CD8-positive, alpha-beta memory T cell (primary cell): ENCODE data around the gene FGF4. TPM values are rescaled to one million over a fixed set of nuclear protein-coding genes. Genes with fewer than 3 reads are reported as not detected.

Source experiments
- CTCF ChIA-PET: fragments of 350-600 bp; sonication (Branson Sonifier 250); formaldehyde crosslinking; loops from one replicate; lab custom pipeline; 2021; ENCODE audit warnings: antibody characterized with exemption; lab: Charles Lee
- POLR2A ChIA-PET: fragments of 350-600 bp; sonication (Branson Sonifier 250); formaldehyde crosslinking; loops from one replicate; lab custom pipeline; 2021; ENCODE audit warnings: antibody characterized with exemption; lab: Charles Lee
- DNase-seq, 5 donors: peaks; one replicate each; pipeline versions ENCODE4 v3.0.0 to v3.0.0-alpha.2; 2020 to 2022; ENCODE audit warnings: mixed read lengths in 1 of 5
- H3K27ac ChIP-seq: one replicate; pipeline ENCODE4 v1.7.0; 2013; ENCODE audit warnings: low read depth, mild to moderate bottlenecking, low read length, moderate library complexity
- H3K27me3 ChIP-seq: 2 replicates; pipeline ENCODE4 v1.7.0; 2013; ENCODE audit warnings: low read length, mild to moderate bottlenecking; ENCODE audit not compliant: insufficient read depth, poor library complexity, severe bottlenecking
- H3K36me3 ChIP-seq: 2 replicates; pipeline ENCODE4 v1.7.0; 2013; ENCODE audit warnings: mild to moderate bottlenecking, low read length, moderate library complexity; ENCODE audit not compliant: insufficient read depth
- H3K4me1 ChIP-seq: 2 replicates; pipeline ENCODE4 v1.7.0; 2013; ENCODE audit warnings: mild to moderate bottlenecking, low read length, moderate library complexity; ENCODE audit not compliant: insufficient read depth
- H3K4me3 ChIP-seq: 2 replicates; pipeline ENCODE4 v1.7.0; 2013; ENCODE audit warnings: mild to moderate bottlenecking, low read length
- H3K9me3 ChIP-seq: 2 replicates; pipeline ENCODE4 v1.7.0; 2013; ENCODE audit warnings: mild to moderate bottlenecking, low read length
- H3K27ac Mint-ChIP-seq, 8 donors: one replicate each; pipeline ENCODE4 v1.8.0; 2020 to 2021; ENCODE audit warnings: mixed read lengths in 8 of 8, mild to moderate bottlenecking in 6 of 8, inconsistent platforms in 3 of 8, moderate library complexity in 3 of 8
- H3K27me3 Mint-ChIP-seq, 2 donors: one replicate each; pipeline ENCODE4 v1.8.0; 2020 to 2021; ENCODE audit warnings: mixed read lengths in 2 of 2, mild to moderate bottlenecking in 1 of 2, moderate library complexity in 1 of 2
- H3K36me3 Mint-ChIP-seq, 3 donors: one replicate each; pipeline ENCODE4 v1.8.0; 2020 to 2021; ENCODE audit warnings: mixed read lengths in 3 of 3, inconsistent platforms in 1 of 3, mild to moderate bottlenecking in 1 of 3
- H3K4me1 Mint-ChIP-seq, 3 donors: one replicate each; pipeline ENCODE4 v1.8.0; 2020 to 2021; ENCODE audit warnings: mixed read lengths in 3 of 3, inconsistent platforms in 1 of 3, mild to moderate bottlenecking in 1 of 3
- H3K4me3 Mint-ChIP-seq, 7 donors: one replicate each; pipeline ENCODE4 v1.8.0; 2020 to 2021; ENCODE audit warnings: mixed read lengths in 7 of 7, mild to moderate bottlenecking in 6 of 7, moderate library complexity in 4 of 7, inconsistent platforms in 2 of 7
- H3K9me3 Mint-ChIP-seq, 5 donors: one replicate each; pipeline ENCODE4 v1.8.0; 2020 to 2022; ENCODE audit warnings: mixed read lengths in 5 of 5, mild to moderate bottlenecking in 3 of 5, moderate library complexity in 2 of 5, inconsistent platforms in 1 of 5
- polyA plus RNA-seq: library from polyadenylated mRNA; unstranded; fragments of 300-500 nt; fragmentation: Illumina TruSeq; gene quantifications from one replicate; pipeline ENCODE4 v1.2.3, GENCODE V29; 2021
- total RNA-seq, 2 experiments: library from RNA; stranded (reverse); gene quantifications; one replicate each; pipeline ENCODE4 v1.2.3, GENCODE V29; 2021

FGF4 gene
- total and polyA plus RNA-seq, 3 experiments from 2014 or later, result not detected

DNA sequence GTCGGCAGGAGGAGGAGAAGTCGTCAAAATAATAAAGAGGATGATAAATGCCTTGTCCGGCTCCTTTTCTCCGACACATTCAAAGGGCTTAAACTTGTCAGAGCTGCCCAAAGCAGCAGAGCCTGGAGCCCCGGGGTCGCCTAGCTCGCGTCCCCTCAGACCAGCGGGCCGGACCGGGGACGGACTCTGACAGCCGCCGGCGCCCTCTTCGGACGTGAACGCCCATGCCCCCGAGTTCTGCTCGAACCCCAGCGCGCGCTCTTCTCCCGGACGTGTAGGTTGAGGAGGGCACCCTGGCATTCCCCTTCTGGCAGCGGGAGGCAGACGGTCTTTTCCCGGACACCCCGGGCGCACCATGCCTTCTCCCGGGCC is 43.1 kb upstream of the FGF4 start:
- ChIA-PET CTCF (no interaction called here), POLR2A (no interaction called here)
- H3K4me1 Mint-ChIP-seq, result no peaks in the 10 kb centered on the region
- peaks cover 24 to 43% of the 10 kb centered on the region in 2 donors for H3K27me3 Mint-ChIP-seq
- DNase-seq, result no peak
- H3K27me3 ChIP-seq, result peaks cover 6% of the 10 kb centered on the region
- no peak overlapping the region for H3K27ac ChIP-seq
- H3K36me3 Mint-ChIP-seq, result no peaks in the 10 kb centered on the region
- H3K4me3 Mint-ChIP-seq, result no peak overlapping the region
- no peak overlapping the region for H3K27ac Mint-ChIP-seq
- H3K4me1 ChIP-seq, result no peaks in the 10 kb centered on the region
- H3K36me3 ChIP-seq, result no peaks in the 10 kb centered on the region
- no peak overlapping the region for H3K4me3 ChIP-seq
- H3K9me3 ChIP-seq, result no peaks in the 10 kb centered on the region
- no peaks in the 10 kb centered on the region for H3K9me3 Mint-ChIP-seq

DNA sequence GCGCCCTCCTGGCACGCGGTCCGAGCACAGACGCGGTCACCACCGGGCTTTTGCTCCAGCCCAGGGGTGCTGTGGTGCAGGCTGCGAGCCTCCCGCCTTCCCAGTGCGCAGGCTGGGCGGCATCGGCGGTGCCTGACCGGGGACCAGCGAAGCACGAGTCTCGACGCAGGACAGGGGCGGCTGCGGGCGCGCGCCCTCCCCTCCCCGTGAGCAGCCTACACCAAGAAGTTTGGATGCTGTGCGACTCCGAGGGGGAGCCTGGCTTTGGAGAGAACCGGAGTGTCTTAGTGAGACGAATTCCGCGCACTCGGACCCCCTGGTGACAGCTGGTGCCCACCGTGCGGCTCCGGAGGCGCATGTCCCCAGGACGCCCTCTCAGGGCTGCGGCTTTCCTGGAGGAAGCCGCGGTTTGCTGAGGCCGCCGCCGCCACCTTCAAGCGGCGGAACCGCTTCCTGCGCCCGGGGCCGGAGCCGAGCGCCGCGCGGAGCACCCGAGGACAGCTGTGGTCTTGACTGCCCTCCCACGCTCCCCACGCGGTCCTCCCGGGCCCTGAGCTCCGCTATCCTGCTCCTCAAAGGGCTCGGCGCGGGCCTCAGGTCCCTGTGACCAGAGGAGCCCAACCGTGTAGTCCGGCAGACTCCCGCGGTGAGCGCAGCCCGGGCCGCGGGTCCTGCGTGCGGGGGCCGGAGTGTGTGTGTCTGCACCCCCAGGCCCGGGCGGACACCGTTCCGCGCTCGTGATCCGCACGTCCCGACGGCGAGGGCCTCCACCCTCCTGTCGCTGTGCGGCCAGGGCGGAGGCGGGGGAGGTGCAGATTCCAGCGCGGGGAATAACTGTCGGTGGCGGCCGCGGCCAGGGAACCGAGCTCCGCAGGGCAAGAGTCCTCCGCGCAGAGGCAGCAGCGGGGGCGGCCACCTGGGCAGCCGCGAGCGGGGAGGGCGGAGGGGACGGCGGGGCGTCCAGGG is 42.4 kb upstream of the FGF4 start:
- DNase-seq, result no peak
- H3K27me3 Mint-ChIP-seq, result peaks cover 22 to 40% of the 10 kb centered on the region in 2 donors
- Histone ChIP-seq H3K36me3 (no peaks in the 10 kb centered on the region), H3K9me3 (no peaks in the 10 kb centered on the region), H3K27ac (no peak overlapping the region), H3K4me1 (no peaks in the 10 kb centered on the region), H3K4me3 (no peak overlapping the region), H3K27me3 (peaks cover 6% of the 10 kb centered on the region)
- no peaks in the 10 kb centered on the region for H3K9me3 Mint-ChIP-seq
- ChIA-PET CTCF (no interaction called here), POLR2A (no interaction called here)
- no peaks in the 10 kb centered on the region for H3K36me3 Mint-ChIP-seq
- H3K4me3 Mint-ChIP-seq, result no peak overlapping the region
- H3K27ac Mint-ChIP-seq, result no peak overlapping the region
- no peaks in the 10 kb centered on the region for H3K4me1 Mint-ChIP-seq

DNA sequence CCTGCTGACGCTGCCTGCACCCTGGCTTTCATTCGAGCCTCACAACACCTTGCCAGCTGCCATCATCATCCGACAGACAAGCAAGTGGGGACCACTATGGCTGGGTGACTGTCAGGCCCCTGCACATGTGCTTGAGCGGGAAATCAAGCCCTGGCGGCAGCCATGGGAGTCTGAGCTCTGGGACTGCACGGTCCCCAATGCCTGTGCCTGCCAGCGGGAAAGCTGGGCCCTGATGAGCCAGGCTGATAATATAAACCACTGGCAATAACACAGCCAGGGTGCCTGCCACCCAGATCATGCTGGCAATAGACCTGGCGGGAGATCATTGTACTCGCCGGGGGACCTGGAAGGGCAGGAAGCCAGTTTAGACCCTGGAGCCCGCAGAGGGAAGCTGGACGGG is 41.5 kb upstream of the FGF4 start:
- no peaks in the 10 kb centered on the region for H3K36me3 ChIP-seq
- ChIA-PET CTCF (no interaction called here), POLR2A (no interaction called here)
- no peaks in the 10 kb centered on the region for H3K4me1 ChIP-seq
- no peak overlapping the region for H3K27ac ChIP-seq
- no peak for DNase-seq
- no peak overlapping the region for H3K4me3 ChIP-seq
- H3K4me1 Mint-ChIP-seq, result no peaks in the 10 kb centered on the region
- H3K4me3 Mint-ChIP-seq, result no peak overlapping the region
- H3K36me3 Mint-ChIP-seq, result no peaks in the 10 kb centered on the region
- H3K9me3 ChIP-seq, result no peaks in the 10 kb centered on the region
- H3K27me3 Mint-ChIP-seq, result peaks cover 18 to 36% of the 10 kb centered on the region in 2 donors
- no peaks in the 10 kb centered on the region for H3K9me3 Mint-ChIP-seq
- peaks cover 6% of the 10 kb centered on the region for H3K27me3 ChIP-seq
- no peak overlapping the region for H3K27ac Mint-ChIP-seq

DNA sequence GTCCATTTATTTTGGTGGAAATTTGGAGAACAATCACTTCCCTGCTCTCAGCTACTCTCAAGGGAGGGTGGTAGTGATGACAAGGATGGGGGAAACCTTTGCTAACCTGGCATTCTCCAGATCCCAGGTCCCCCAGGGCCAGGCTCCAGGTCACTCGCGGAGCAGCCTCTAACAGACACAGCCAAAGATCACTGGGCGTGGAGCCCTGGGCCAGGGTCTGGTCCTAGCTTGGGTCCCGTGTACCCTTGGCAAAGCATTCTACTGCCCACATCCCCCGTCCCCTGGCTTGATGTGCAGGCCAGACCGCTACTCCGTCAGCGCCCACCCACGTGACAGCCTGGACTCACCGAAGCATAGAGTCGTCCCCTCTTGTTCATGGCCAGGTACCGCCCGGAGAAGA is 40.8 kb upstream of the FGF4 start:
- no peaks in the 10 kb centered on the region for H3K4me1 ChIP-seq
- ChIA-PET CTCF (no interaction called here), POLR2A (no interaction called here)
- Mint-ChIP-seq H3K9me3 (no peaks in the 10 kb centered on the region), H3K27ac (no peak overlapping the region), H3K27me3 (peaks cover 14 to 35% of the 10 kb centered on the region in 2 donors), H3K4me1 (no peaks in the 10 kb centered on the region), H3K36me3 (no peaks in the 10 kb centered on the region), H3K4me3 (no peak overlapping the region)
- no peak overlapping the region for H3K4me3 ChIP-seq
- H3K27ac ChIP-seq, result no peak overlapping the region
- no peak for DNase-seq
- H3K9me3 ChIP-seq, result no peaks in the 10 kb centered on the region
- H3K36me3 ChIP-seq, result no peaks in the 10 kb centered on the region
- H3K27me3 ChIP-seq, result peaks cover 6% of the 10 kb centered on the region

DNA sequence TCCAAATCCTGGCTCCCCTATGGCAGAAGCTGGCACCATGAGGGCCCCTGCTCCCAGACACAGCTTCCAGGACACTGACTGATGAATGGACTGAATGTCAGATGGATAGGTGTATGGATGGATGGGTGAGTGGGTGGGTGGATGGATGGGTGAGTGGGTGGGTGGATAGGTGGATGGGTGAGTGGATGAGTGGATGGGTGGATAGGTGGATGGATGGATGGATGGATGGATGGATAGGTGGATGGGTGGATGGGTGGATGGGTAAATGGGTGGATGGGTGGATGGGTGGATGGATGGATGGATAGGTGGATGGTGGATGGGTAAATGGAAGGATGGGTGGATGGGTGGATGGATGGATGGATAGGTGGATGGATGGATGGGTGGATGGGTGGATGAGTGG is 39.8 kb upstream of the FGF4 start:
- H3K27ac Mint-ChIP-seq, result no peak overlapping the region
- Histone ChIP-seq H3K27me3 (peaks cover 4% of the 10 kb centered on the region), H3K9me3 (no peaks in the 10 kb centered on the region), H3K4me1 (no peaks in the 10 kb centered on the region), H3K36me3 (no peaks in the 10 kb centered on the region), H3K4me3 (no peak overlapping the region), H3K27ac (no peak overlapping the region)
- no peaks in the 10 kb centered on the region for H3K36me3 Mint-ChIP-seq
- peaks cover 13 to 26% of the 10 kb centered on the region in 2 donors for H3K27me3 Mint-ChIP-seq
- no peak overlapping the region for H3K4me3 Mint-ChIP-seq
- DNase-seq, result no peak
- ChIA-PET POLR2A (no interaction called here), CTCF (no interaction called here)
- no peaks in the 10 kb centered on the region for H3K4me1 Mint-ChIP-seq
- no peaks in the 10 kb centered on the region for H3K9me3 Mint-ChIP-seq

DNA sequence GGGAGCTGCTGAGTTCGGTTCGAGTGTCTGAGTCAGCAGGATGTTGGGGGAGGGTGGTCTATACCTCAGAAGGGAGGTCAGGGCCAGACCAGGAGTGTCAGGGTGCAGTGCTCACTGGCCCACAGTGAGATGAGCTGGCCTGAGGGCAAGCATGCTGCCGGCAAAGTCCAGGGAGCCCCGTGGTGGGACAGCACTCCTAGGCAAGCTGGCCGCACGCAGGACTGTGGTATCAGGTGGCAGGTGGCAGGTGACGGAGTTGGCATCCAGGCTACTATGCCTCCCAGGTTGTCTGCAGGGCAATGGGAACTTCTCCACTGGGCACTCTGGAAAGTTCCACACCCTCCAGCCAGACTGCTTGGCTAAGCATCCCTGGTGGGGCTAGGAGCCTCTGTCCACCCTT is 39.3 kb upstream of the FGF4 start:
- Mint-ChIP-seq H3K36me3 (no peaks in the 10 kb centered on the region), H3K4me3 (no peak overlapping the region), H3K9me3 (no peaks in the 10 kb centered on the region), H3K4me1 (no peaks in the 10 kb centered on the region), H3K27me3 (peaks cover 14 to 26% of the 10 kb centered on the region in 2 donors), H3K27ac (no peak overlapping the region)
- Histone ChIP-seq H3K4me3 (no peak overlapping the region), H3K36me3 (no peaks in the 10 kb centered on the region), H3K27ac (no peak overlapping the region), H3K27me3 (no peaks in the 10 kb centered on the region), H3K9me3 (no peaks in the 10 kb centered on the region), H3K4me1 (no peaks in the 10 kb centered on the region)
- ChIA-PET CTCF (no interaction called here), POLR2A (no interaction called here)
- no peak for DNase-seq

DNA sequence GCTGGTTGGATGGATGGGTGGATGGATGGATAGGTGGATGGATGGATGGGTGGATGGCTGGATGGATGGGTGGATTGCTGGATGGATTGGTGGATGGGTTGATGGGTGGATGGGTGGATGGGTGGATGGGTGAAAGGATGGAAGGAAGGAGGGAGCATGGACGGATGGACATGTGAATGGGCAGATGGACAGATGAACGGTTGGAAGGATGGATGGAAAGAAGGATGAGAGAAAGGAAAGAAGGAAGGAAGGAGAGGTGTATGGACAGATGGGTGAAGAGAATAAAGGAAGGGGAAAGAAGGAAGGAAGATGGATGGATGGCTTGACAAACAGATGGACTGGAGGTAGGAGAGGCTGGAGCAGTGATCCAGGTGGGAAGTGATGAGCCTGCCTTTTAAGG is 38.7 kb upstream of the FGF4 start:
- no peak for DNase-seq
- Mint-ChIP-seq H3K27ac (no peak overlapping the region), H3K4me1 (no peaks in the 10 kb centered on the region), H3K9me3 (no peaks in the 10 kb centered on the region), H3K36me3 (no peaks in the 10 kb centered on the region), H3K27me3 (peaks cover 13 to 26% of the 10 kb centered on the region in 2 donors), H3K4me3 (no peak overlapping the region)
- ChIA-PET CTCF (no interaction called here), POLR2A (no interaction called here)
- Histone ChIP-seq H3K4me3 (no peak overlapping the region), H3K27me3 (no peaks in the 10 kb centered on the region), H3K27ac (no peak overlapping the region), H3K9me3 (no peaks in the 10 kb centered on the region), H3K36me3 (no peaks in the 10 kb centered on the region), H3K4me1 (no peaks in the 10 kb centered on the region)

DNA sequence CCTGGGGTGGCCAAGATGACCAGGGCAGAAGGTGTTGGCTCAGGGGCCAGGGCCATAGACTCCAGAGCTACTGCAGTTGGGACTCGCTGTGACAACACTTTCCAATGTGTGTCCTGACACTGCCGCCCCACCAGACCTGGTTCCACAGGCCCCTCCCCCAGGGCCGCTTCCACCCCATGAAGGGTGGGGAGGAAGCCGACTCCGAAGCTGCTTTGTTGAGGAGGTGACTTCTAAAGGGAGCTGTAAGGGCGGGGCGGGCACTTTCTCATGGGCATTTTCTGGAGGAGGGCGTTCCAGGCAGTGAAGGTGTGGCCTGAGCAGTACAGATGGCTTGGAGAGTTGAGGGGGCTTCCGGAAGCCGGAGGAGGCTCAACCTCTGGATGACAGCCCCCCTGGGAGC is 37.8 kb upstream of the FGF4 start:
- H3K9me3 Mint-ChIP-seq, result no peaks in the 10 kb centered on the region
- H3K27ac Mint-ChIP-seq, result no peak overlapping the region
- no peak overlapping the region for H3K4me3 Mint-ChIP-seq
- Histone ChIP-seq H3K4me1 (no peaks in the 10 kb centered on the region), H3K9me3 (no peaks in the 10 kb centered on the region), H3K27me3 (no peaks in the 10 kb centered on the region), H3K27ac (no peak overlapping the region), H3K4me3 (no peak overlapping the region), H3K36me3 (no peaks in the 10 kb centered on the region)
- POLR2A ChIA-PET, result no interaction called here
- H3K36me3 Mint-ChIP-seq, result no peaks in the 10 kb centered on the region
- H3K27me3 Mint-ChIP-seq, result peaks cover 13 to 26% of the 10 kb centered on the region in 2 donors
- no peak for DNase-seq
- CTCF ChIA-PET, result no interaction called here
- H3K4me1 Mint-ChIP-seq, result no peaks in the 10 kb centered on the region
